ENCODE results near the gene KCNQ1. TPM values are rescaled to one million over a fixed set of nuclear protein-coding genes. Genes with fewer than 3 reads are reported as not detected.

KCNQ1 gene
- total RNA-seq, 3 donors from 2014 or later = 15.5 to 44.7 (median 37.4) TPM

GRCh38 chr11:2515401-2516275, 70.8 kb downstream of the KCNQ1 start:
- intact Hi-C loops (cut with DNase I, micrococcal nuclease) = no loop called here
- ATAC-seq = no peak

GRCh38 chr11:2516276-2517015, 71.6 kb downstream of the KCNQ1 start:
- no peak for TF ChIP-seq CTCF (IDR thresholded peaks at IDR 0.05)
- no peak overlapping the region for H3K4me3 ChIP-seq
- H3K9me3 ChIP-seq = no peaks in the 10 kb centered on the region
- ATAC-seq (no peak), DNase-seq (peak in 2 of 3 donors; percentile 20 to 34)
- no peaks in the 10 kb centered on the region for H3K36me3 ChIP-seq (ENCODE audit: low read depth)
- intact Hi-C loops (cut with DNase I, micrococcal nuclease) = no loop called here
- H3K4me1 ChIP-seq (ENCODE audit: low read depth) = no peaks in the 10 kb centered on the region

More at GRCh38 chr11:2515401-2516275, 70.8 kb downstream of the KCNQ1 start:
- Histone ChIP-seq H3K36me3 (ENCODE audit: low read depth) (no peaks in the 10 kb centered on the region), H3K9me3 (no peaks in the 10 kb centered on the region), H3K4me1 (ENCODE audit: low read depth) (no peaks in the 10 kb centered on the region), H3K4me3 (no peak overlapping the region)
- DNase-seq = peak in 2 of 3 donors; percentile 12 to 38
- TF ChIP-seq CTCF (IDR thresholded peaks at IDR 0.05) = no peak

- ATAC-seq (no peak), DNase-seq (no peak)
- intact Hi-C loops (cut with DNase I, micrococcal nuclease) = no loop called here
- Histone ChIP-seq H3K4me1 (ENCODE audit: low read depth) (no peaks in the 10 kb centered on the region), H3K9me3 (no peaks in the 10 kb centered on the region), H3K36me3 (ENCODE audit: low read depth) (no peaks in the 10 kb centered on the region), H3K4me3 (no peak overlapping the region)
- no peak for TF ChIP-seq CTCF (IDR thresholded peaks at IDR 0.05)
Measured at GRCh38 chr11:2517016-2517385, 72.2 kb downstream of the KCNQ1 start.

- Histone ChIP-seq H3K4me3 (no peak overlapping the region), H3K36me3 (ENCODE audit: low read depth) (no peaks in the 10 kb centered on the region), H3K9me3 (no peaks in the 10 kb centered on the region), H3K4me1 (ENCODE audit: low read depth) (no peaks in the 10 kb centered on the region)
- intact Hi-C loops (cut with DNase I, micrococcal nuclease) = no loop called here
- ATAC-seq = no peak
- peak in 2 of 3 donors; percentile 11 to 37 for DNase-seq
- TF ChIP-seq CTCF (IDR thresholded peaks at IDR 0.05) = no peak
Measured at GRCh38 chr11:2517386-2518064, 72.7 kb downstream of the KCNQ1 start.

GRCh38 chr11:2518111-2518982, 73.5 kb downstream of the KCNQ1 start:
- ATAC-seq = no peak
- H3K4me3 ChIP-seq = no peak overlapping the region
- TF ChIP-seq CTCF (IDR thresholded peaks at IDR 0.05) = no peak
- H3K4me1 ChIP-seq (ENCODE audit: low read depth) = no peaks in the 10 kb centered on the region
- no peaks in the 10 kb centered on the region for H3K9me3 ChIP-seq
- intact Hi-C loops (cut with DNase I, micrococcal nuclease) = no loop called here
- no peaks in the 10 kb centered on the region for H3K36me3 ChIP-seq (ENCODE audit: low read depth)
- DNase-seq = peak in 2 of 3 donors; percentile 12 to 40
